Measurements from ENCODE around the gene IPO8. TPM values are rescaled to one million over a fixed set of nuclear protein-coding genes. Genes with fewer than 3 reads are reported as not detected.
"Not testable (repeated sequence)": the region's sequence is repeated elsewhere in the genome, so short reads cannot be mapped to it uniquely, and the experiment has no call there.

IPO8 gene
- total RNA-seq, 1 donor from 2014 or later: 29.7 TPM

DNA sequence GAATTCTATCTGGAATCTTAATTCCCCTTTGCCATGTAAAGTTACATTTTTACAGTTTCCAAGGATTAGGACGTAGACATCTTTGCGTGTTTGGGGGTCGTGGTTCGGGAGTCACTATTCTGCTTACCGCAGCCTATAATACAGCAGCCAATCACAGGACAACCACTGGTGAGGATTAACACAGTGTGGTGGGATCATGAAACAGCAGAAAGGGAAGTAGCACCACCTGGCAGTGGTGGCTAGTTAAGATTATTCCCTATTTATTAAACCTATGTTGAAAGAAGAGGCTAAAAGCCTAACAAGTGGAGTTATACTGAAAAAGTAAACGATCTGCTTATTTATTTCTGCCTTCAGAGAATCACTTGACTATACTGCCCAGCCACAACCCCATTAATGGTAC is 71.7 kb downstream of the IPO8 start:
- Mint-ChIP-seq H3K27me3 (ENCODE audit: unreplicated experiment) (no peaks in the 10 kb centered on the region), H3K4me1 (ENCODE audit: low read depth, unreplicated experiment) (no peaks in the 10 kb centered on the region), H3K36me3 (ENCODE audit: unreplicated experiment) (no peaks in the 10 kb centered on the region), H3K27ac (ENCODE audit: unreplicated experiment) (no peak overlapping the region), H3K4me3 (ENCODE audit: unreplicated experiment) (no peak overlapping the region), H3K9me3 (ENCODE audit: unreplicated experiment) (no peaks in the 10 kb centered on the region)
- no peak for DNase-seq
- TF ChIP-seq, protein P1, sequence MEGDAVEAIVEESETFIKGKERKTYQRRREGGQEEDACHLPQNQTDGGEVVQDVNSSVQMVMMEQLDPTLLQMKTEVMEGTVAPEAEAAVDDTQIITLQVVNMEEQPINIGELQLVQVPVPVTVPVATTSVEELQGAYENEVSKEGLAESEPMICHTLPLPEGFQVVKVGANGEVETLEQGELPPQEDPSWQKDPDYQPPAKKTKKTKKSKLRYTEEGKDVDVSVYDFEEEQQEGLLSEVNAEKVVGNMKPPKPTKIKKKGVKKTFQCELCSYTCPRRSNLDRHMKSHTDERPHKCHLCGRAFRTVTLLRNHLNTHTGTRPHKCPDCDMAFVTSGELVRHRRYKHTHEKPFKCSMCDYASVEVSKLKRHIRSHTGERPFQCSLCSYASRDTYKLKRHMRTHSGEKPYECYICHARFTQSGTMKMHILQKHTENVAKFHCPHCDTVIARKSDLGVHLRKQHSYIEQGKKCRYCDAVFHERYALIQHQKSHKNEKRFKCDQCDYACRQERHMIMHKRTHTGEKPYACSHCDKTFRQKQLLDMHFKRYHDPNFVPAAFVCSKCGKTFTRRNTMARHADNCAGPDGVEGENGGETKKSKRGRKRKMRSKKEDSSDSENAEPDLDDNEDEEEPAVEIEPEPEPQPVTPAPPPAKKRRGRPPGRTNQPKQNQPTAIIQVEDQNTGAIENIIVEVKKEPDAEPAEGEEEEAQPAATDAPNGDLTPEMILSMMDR (IDR thresholded peaks at IDR 0.05; ENCODE audit: partially characterized antibody, unreplicated experiment): no peak

DNA sequence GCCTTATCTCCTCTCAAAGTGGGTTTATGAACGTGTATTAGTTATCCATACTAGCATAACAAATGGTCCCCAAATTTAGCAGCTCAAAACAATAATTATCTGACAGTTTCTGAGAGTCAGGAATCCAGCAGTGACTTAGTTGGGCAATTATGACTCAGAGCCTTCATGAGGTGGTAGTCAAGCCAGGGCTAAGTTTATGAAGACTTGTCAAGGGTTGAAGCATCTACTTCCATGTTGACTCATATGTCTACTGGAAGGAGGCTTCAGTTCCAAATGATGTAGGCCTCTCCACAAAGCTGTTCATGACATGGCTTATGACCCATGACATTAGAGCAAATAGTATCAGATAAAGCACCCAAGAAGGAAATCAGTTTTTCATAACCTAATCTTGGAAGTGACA is 73.2 kb downstream of the IPO8 start:
- Mint-ChIP-seq H3K27ac (ENCODE audit: unreplicated experiment) (no peak overlapping the region), H3K4me1 (ENCODE audit: low read depth, unreplicated experiment) (no peaks in the 10 kb centered on the region), H3K36me3 (ENCODE audit: unreplicated experiment) (no peaks in the 10 kb centered on the region), H3K27me3 (ENCODE audit: unreplicated experiment) (no peaks in the 10 kb centered on the region), H3K4me3 (ENCODE audit: unreplicated experiment) (no peak overlapping the region), H3K9me3 (ENCODE audit: unreplicated experiment) (no peaks in the 10 kb centered on the region)
- TF ChIP-seq, protein P1 (IDR thresholded peaks at IDR 0.05; ENCODE audit: partially characterized antibody, unreplicated experiment): no peak
- no peak for DNase-seq

DNA sequence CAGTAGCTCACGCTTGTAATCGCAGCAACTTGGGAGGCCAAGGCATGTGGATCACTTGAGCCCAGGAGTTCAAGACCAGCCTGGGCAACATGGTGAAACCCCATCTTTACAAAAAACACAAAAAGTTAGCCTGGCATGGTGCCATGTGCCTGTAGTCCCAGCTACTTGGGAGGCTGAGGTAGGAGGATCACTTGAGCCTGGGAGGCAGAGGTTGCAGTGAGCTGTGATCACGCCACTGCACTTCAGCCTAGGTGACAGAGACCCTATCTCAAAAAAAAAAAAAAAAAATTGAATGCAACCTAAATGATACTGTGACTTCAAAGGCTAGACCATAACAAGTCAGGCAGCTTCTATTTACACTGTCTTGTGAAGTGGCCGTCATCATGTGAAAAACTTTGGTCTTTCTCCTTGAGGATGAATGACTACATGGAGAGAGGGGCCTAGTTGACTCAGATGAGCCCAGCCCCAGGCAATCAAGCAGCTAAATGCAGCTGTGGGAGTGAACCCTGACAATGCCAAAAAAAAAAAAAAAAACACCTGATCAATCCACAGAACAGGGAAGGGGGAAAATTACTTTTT is 73.9 kb downstream of the IPO8 start:
- not testable (repeated sequence) for H3K27me3 Mint-ChIP-seq (ENCODE audit: unreplicated experiment); H3K9me3 Mint-ChIP-seq (ENCODE audit: unreplicated experiment); H3K36me3 Mint-ChIP-seq (ENCODE audit: unreplicated experiment)

DNA sequence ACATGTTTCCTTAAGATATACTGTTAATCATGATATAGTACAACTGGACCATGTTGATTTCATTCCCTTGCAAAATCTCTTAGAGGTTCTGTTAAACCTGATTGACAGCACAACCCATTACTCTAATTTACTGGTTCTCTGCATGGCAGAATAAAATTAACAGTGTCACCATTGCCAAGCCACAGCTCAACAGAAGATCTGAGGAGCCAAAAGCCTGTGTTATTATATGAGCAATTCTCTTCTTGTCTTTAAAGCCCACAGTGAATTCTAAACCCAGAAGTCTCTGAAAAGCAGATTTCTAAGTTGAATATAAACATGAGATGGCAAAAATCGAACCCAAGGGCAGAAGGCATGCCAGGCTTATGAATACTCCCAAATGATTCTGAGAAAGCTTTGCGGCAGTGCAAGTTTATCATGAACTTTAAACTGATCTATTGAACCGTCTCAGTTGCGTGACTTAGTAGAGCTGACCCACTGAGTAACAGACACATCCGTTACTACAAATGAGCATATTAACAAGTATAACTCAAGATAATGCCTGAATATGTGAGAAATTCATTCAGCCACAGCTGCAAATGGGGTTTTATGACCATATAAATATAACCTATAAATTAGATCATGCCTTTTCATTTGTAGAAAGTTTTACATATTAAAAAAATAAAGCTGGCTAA is 78.2 kb downstream of the IPO8 start:
- Mint-ChIP-seq H3K4me1 (ENCODE audit: low read depth, unreplicated experiment) (no peaks in the 10 kb centered on the region), H3K4me3 (ENCODE audit: unreplicated experiment) (no peak overlapping the region), H3K27me3 (ENCODE audit: unreplicated experiment) (no peaks in the 10 kb centered on the region), H3K36me3 (ENCODE audit: unreplicated experiment) (no peaks in the 10 kb centered on the region), H3K27ac (ENCODE audit: unreplicated experiment) (no peak overlapping the region), H3K9me3 (ENCODE audit: unreplicated experiment) (no peaks in the 10 kb centered on the region)
- DNase-seq: no peak
- TF ChIP-seq, protein P1 (IDR thresholded peaks at IDR 0.05; ENCODE audit: partially characterized antibody, unreplicated experiment): no peak

More for the DNA sequence above, 73.9 kb downstream of the IPO8 start:
- not testable (repeated sequence) for H3K4me1 Mint-ChIP-seq (ENCODE audit: low read depth, unreplicated experiment); H3K4me3 Mint-ChIP-seq (ENCODE audit: unreplicated experiment); DNase-seq; H3K27ac Mint-ChIP-seq (ENCODE audit: unreplicated experiment)

DNA sequence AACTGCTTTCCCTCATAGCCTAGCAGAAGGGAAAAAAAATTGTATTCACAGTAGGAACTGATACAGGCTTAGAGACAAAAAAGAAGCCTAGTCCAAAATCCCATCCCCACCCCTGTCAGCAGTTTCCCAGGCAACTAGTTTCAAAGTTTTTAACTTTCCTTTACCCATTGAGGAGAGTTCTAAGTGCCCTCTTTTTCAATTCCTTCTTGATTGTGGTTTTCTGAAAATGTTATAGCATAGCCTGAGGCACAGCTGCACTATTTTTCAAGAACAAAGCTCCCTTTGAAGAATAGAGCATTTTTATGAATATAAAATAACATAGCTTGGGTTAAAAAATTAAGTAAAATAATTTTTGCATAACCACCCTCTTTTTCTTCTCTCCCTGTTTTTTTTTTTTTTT is 81.6 kb downstream of the IPO8 start:
- no peak overlapping the region for H3K27ac Mint-ChIP-seq (ENCODE audit: unreplicated experiment)
- no peaks in the 10 kb centered on the region for H3K36me3 Mint-ChIP-seq (ENCODE audit: unreplicated experiment)
- TF ChIP-seq, protein P1 (IDR thresholded peaks at IDR 0.05; ENCODE audit: partially characterized antibody, unreplicated experiment): no peak
- peaks cover 2% of the 10 kb centered on the region for H3K27me3 Mint-ChIP-seq (ENCODE audit: unreplicated experiment)
- DNase-seq: no peak
- H3K4me3 Mint-ChIP-seq (ENCODE audit: unreplicated experiment): no peak overlapping the region
- no peaks in the 10 kb centered on the region for H3K9me3 Mint-ChIP-seq (ENCODE audit: unreplicated experiment)
- H3K4me1 Mint-ChIP-seq (ENCODE audit: low read depth, unreplicated experiment): no peaks in the 10 kb centered on the region
